ENCODE results near the gene TGFBR2.
A peak's percentile ranks its signal among the peaks of the same experiment; 100 is the strongest.

The TGFBR2 gene

DNA sequence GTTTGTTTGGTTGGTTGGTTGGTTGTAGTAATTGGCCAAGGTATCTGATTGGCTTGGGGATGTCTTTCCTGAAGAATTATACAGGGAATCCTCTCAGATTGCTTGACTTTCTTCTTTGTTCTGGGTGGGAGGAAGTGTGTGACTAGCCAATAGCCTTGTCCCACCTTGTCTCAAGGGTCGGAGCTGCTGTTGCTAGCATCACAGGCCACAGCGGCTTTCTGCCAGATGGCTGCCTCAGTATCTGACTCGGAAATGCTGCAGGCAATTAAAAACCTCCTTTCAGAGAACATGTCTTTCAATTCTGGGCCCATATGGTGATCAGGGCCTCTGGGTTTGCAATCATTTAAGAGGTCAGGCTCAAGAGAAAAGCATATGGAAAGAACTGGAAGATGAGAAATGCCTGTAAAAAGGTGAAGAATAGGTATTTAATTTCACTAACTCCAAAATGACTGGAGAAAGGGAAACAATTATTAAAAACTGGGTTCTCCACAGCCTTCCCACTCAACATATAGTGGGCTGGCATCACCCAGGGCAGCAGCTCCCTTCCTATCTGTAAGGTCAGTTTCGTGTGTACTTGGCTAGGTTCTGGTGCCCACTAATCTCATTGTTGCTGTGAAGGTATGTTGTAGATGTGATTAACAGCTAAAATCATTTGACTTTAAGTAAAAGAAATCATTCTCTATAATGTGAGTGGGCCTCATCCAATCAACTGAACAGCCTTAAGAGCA, 32.4 kb downstream of the TGFBR2 start:
- peak; percentile 26 for DNase-seq

GRCh38 chr3:30639937-30640336, 33.5 kb downstream of the TGFBR2 start:
- no peak for DNase-seq

DNA sequence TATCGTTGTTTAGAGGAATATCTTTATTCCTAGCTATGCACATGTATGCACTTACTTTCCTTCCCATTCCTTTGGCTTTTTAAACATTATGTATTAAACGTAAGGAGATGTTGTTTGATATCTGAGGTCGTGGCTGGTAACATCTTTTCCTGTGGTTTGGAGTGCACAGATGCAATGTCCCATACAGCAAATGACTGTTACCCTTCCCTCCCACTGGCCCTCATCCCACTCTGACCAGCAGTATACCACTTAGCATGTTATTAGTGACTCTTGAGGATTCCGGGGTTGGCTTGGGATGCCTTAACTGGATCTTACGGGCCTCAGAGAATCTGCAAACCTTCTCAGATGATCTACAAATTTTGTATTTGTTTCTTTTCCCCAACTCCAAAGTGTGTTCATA, 34.5 kb downstream of the TGFBR2 start:
- DNase-seq: no peak

DNA sequence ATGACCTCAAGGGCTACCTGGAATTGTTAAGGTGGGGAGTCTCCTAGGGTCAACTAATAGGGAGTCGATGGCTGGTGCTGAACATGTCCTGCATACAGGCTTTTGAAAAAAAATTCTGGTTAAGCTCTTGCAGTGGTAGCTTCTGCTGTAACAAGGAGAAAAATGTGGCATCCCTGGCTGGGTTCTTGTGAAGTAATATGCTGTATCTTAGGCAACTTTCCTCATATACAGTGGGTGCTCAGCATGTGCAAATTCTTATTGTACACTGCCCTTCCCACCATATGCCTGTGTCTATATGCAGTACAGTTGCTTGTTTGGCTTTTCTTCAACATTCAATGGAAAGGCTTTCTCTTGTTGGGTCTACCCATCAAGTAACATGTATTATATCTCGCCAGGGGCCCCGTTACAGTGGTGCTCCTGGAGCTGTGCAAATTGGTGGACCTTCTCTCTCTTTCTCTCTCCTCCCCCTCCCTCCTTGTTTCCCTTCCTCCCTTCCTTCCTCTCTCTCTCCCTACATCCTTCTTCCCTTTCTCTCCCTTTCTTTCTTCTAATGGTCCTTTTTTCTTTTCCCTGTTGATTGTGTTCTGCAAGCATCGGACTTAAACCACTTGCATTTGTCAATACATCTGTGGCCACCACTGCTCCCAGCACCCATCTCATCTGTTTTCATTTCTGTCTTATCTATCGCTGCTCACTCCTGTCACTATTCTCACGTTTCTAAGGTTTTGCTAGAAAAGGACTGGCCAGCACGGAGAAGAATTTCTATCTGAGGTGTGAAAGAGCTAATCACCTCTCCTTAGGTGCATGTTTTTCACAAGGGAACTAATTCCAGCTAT, 35.2 kb downstream of the TGFBR2 start:
- DNase-seq: no peak

DNA sequence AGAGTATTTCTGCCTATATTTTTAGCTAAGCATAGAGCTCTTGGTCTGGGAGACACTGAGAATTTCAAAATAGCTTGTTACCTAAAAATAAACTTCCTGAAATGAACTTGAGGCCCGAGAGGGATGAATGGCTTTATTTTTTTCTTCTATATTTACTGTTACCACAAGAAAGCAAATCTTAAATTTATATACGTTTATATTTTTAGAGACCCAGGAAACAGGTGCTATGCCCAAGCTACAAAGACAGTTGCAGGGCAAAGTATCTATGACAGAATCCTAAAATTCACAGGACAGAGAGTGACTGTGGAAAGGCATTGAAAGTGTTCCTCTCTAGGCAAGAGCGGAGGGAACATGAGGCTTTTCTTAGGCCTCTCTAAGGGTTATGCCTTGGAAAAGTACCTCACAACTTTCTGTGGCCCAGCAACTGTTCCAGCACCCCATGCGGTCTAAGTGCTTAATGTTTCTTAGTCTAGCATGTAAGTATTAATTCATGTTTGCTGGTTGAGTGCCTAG, 36.5 kb downstream of the TGFBR2 start:
- DNase-seq: no peak

DNA sequence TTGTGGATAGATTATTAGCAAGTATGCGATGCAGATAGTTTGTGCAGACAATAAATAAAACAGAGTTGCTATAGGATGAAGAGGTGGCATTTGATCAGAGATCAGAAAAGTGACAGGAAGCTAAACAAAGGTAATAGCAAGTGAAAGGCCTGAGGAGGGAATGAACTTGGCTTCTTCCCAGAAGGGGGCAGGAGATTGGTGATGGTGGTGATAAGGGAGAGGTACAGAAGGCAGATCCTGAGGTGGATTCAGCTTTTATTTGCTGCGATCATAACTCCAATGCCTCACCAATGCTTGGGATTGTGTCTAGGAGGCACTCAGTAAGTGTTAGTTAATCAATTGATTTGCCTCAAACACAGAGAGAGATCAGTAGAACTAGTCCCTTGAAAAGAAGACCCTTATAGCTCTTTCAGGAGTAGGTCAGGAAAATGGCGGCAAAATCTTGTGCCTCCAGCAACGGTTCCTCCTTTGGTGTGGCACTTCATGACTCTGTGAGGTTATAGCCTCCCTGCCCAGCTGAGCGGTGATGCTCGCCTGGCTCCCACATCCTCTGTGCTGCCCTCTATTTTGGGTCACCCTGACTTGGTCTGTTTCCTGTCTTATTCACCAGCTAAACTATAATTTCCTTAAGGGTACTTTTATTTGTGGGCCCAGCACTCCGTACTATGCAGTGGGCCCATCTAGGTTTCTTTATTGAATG, 37.5 kb downstream of the TGFBR2 start:
- DNase-seq: no peak

DNA sequence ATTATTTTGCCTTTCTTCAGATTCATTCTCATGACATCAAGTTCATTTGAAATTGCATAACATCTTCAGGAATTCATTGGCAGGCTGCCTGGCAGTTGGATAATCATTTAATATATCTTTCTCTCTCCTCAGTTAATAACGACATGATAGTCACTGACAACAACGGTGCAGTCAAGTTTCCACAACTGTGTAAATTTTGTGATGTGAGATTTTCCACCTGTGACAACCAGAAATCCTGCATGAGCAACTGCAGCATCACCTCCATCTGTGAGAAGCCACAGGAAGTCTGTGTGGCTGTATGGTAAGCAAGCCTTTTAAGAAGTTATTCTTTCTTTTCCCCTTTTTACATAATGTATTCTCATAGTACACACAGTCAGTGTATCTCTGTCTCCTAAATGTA, 38.2 kb downstream of the TGFBR2 start:
- no peak for DNase-seq

DNA sequence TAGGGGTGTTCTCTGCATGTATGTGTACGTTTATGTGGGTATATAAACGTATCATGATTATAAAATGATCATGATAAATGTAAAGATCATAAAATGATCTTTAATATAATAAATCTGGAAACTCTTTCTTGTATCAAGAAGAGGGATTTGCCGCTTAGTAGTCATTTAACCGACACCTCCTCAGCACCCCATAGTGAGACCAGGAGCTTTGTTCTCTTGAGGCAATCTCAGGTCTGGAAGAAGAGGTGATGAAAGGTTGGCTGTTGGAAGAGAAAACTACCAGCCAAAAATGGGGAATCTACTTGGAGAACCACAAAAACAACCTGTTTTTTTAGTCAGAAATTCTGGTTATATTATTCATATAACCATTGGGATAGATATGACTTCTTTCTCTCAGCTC, 38.7 kb downstream of the TGFBR2 start:
- DNase-seq: no peak

DNA sequence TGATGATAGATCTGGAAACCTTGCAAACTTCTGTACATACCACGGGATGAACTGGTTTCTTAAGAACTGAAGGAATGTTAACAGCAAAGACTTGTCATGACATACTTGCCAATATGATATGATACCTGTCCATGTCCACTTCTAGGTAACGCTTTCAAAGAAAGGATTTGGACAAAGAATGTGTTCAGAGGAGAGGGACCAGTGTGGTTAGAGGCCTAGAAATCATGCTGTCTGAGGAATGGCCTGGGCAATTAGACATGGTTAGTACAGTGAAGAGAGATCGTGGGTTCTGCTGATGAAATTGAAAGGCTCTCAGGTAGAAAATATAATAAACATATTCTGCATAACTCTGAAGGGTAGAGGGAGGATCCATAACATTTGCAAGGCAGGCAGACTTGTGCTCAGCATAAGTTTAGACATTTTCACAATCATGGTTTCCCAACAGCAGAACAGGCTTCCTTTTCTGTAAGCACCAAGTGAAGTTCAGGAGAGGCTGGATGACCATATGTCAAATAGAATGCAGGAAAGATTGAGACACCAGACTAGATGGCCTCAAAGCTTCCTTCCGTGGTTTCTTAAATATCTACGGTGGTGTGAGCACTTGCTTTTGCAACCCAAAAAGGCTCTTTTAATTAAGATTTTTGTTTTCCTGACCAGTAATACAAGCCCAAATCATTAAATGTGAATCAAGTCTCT, 39.9 kb downstream of the TGFBR2 start:
- DNase-seq: no peak

- DNase-seq: no peak
These were observed 40.8 kb downstream of the TGFBR2 start for GRCh38 chr3:30646961-30647752.

GRCh38 chr3:30648670-30649357, 42.4 kb downstream of the TGFBR2 start:
- DNase-seq: no peak

DNA sequence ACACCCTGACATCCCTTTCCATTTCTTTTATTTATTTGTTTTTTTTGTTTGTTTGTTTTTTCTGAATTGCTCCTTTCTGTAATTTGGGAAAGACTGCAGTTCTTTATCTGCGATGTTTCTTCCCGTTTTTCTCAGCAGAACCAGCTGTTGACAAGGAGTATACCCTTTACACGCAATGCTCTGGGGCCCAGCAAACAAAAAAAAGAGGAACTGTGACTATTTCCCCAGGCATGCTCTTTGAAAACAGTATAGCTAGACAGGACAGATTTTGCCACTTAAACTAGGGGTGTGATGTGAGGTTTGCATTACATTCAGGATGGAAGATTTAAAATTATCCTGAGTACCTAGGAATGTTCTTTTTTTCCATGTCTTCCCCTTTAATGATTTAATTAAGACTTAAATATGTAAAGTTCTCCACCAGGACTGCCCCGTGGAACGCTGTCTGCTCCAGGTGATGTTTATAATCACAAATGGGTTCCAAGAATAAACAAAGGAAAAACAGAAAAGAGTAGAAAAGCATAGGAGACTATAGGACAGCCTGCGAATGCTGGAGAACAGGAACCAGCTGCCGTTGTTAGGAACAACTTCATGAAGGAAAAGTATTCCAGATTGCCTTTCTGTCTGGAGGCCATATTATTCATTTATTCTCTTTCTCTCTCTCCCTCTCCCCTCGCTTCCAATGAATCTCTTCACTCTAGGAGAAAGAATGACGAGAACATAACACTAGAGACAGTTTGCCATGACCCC, 43.3 kb downstream of the TGFBR2 start:
- no peak for DNase-seq

GRCh38 chr3:30650348-30650995, 44.1 kb downstream of the TGFBR2 start:
- no peak for DNase-seq

DNA sequence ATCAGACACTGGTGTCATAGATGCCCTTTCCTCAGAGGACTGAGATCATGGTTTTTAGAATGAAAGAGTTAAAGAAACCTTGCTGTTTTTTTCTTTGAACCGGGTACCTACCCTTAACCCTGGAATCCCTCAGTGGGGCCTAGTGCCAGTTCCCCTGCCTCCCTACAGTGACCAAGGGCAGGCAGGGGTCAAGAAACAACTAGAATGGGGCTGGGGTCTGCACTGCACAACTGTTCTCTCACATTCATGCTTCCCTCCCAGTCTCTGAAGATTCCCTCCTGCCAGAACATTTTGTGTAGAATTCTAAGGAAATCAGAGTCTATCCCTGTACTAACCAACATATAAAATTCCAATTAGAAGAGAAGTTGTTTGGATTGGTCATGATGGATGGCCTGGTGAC, 47.9 kb downstream of the TGFBR2 start:
- DNase-seq: no peak

GRCh38 chr3:30655187-30655812, 48.9 kb downstream of the TGFBR2 start:
- no peak for DNase-seq

DNA sequence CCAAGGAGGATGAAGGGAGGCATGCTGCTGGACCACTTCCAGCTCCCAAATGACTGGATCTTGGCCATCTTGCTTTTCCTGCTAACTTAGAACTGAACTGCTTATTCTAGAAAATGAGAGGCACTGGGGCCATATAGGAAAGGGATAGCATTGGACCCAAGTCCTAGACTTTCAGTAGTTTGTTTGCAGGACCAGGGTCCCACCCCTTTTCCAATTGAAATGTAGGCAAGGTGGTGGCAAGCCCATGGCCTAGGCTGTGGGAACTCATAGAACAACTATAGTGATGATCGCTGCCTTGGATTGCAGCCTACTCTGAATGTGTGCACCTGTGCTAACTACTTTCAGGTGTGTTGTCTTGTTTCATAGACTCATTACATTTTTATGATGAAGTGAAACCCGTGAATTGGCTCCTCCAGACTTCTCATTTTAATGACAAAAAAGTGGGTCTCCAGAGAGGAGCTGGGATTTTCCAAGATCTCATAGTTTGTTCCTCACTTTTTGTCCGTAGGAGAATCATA, 50.3 kb downstream of the TGFBR2 start:
- no peak for DNase-seq

DNA sequence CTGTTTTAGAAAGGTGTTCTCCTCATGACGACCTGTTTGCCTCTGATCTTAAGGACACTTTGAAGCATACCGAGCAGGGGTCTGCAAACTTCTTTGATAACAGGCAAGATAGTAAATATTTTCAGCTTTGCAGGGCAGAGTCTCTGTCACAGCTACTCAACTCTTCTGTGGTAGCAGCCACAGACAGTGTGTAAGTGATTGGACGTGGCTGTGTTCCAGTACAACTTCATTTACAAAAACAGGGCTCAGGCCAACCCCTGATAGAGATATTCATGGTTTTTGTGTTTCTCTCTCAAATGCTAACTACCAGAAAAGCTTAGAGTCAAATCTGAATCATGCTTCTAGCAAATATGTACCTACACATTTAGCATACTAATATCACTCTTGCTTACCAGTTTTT, 51.5 kb downstream of the TGFBR2 start:
- DNase-seq: no peak

- DNase-seq: no peak
These were observed 52.1 kb downstream of the TGFBR2 start for GRCh38 chr3:30658328-30659052.
